DMS79 (cell line): Measurements from ENCODE around the gene QKI.

Source experiments
- DNase-seq: peaks from one replicate; lab custom pipeline; 2025; lab: John Stamatoyannopoulos, UW

The QKI gene

DNA sequence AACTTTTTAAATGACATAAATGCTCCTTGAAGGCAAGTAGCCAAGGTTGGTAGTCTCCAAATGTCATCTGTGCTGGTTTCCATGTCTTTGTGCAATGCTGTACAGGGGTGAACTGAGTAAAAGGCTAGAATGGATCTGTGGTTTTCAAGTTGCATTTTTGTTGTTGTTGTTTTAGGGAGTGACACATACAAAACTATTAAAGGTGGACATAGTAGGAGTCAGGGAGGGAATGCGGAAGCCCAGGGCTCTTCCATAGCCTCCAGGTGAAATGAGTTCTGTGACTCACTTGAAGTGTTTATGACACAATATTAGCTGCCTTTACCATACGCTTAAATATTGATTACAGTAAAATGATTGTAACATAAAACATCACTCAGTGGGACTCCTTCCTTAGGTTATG, 22.5 kb upstream of the QKI start:
- DNase-seq = no peak

- DNase-seq = no peak
These were observed 22.0 kb upstream of the QKI start for GRCh38 chr6:163392533-163392932.

GRCh38 chr6:163393923-163394322, 20.6 kb upstream of the QKI start:
- DNase-seq = no peak

DNA sequence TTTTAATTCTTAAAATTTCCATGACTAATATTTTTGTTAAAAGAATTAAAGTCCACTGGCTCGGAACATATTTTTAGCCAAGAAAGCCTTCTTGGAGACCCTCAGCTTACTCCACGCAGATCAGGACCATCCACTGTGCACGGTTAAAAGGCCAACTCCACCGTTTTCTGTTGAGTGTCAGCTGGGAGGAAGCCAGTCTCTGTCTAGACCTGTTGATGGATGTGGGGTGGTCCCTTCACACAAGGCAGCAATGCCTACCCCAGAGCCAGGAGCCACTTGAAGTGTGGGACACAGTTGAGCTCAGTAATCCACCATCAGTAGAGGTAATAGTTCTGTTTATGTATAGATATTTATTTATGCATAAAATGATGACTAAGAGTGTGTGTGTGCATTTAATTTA, 19.9 kb upstream of the QKI start:
- no peak for DNase-seq

DNA sequence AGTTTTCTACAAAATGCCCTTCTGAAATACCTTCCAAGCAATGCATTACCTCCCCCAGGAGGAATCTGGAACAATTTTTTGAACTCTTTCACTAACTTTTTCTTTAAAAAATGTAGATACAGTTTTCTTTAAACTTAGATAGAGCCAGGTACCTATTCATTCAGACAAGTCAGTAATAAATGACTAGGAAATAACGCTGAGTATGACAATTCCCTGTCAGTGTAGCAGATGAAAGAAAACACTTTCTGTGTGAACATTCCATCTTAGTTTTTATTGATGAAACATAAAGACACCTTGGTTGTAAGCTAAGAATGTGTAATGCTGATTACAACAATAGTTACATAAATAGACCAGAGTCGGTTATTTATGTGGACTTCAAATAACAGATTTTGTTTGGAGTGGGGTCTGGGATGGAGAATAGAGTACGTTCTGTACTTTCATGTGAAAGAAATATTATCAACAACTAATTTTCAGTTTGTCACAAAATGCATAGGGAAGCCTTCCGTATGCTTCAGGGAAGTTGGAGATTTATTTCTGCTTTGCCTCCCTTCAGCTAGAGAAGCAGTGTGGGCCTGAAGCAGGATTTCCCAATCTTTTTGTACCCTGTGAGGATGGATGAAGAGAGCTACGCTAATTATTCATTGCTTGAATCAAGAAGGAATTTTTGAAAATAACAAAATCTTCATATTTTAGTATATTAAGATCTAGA, 19.2 kb upstream of the QKI start:
- DNase-seq = no peak

- no peak for DNase-seq
These were observed 18.7 kb upstream of the QKI start for GRCh38 chr6:163395831-163396185.

- DNase-seq = no peak
These were observed 17.2 kb upstream of the QKI start for GRCh38 chr6:163397326-163397725.

DNA sequence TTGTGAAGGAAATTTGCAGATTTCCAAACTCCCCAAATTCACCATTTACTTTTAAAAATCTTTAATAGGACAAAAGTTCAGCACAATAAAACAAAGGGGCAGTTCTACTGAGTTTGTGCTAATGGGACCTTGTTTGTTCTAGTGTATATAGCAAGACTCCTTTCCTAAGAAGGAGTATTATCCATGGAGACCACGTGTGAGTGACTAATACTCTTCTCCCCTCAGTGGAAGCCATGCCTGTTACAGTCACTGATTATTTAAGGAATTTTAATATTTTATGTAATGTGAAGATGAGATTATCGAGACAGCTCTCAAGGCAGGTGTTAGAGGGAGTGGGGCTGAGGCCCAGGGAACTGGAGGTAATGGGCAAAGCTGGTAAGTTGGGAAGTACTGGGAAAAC, 16.4 kb upstream of the QKI start:
- no peak for DNase-seq

DNA sequence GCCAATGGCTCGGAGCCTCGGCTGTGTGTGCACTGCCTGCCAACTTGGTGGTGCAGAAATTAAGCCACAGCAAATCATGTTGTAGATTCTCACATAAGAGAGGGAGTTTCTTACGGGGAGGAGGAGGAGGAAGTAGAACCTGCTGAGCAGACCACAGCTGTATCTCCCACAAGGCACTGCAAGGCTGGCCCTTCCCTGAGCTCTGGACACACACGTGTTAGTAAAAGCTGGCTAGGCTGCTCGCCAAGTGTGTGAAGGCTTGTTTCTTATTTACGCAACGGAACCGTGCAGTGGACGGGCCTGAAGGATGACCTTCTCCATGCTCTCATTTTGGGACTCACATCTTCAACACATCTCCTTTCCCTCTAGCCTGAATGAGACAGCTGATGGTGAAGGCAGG, 15.7 kb upstream of the QKI start:
- no peak for DNase-seq

GRCh38 chr6:163400509-163400908, 14.0 kb upstream of the QKI start:
- no peak for DNase-seq

DNA sequence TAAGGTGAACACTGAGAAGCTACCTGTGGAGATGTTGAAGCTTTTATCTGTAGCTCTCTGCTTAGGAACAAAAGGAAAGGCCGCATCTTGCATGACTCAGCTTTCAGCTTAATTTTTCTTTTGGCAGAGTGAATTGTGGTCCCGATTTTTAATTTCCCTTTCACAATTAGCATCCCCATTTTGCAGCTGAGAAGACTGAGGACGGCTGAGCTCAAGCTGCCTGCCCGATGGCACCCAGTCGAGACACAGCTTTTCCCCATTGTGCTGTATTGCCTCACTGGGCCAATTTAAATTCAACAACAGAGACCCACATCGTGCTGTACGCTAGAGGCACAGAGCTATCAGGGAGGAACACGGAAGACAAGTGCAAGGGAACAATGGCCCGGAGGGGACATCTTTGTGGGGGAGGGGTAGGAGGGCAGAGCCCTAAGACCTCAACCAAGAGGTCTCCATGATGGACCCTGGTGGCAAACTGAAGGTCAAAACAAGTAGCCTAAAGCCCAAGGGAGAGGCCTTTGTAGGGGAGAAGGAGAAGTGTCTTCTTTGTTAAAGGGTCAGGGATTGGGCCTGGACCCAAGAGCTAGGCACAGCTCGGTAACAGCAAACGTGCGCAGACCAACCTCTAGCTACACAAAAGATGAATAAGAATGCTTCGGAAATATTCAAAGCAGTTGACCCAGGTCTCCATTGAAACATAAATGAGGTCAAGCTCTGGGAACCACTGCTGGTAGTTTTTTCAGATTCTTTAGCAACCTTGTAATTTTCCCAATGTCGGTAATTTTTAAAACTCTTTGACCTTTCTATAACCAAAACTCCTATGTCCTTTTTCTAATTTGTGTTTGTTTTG, 13.3 kb upstream of the QKI start:
- no peak for DNase-seq

DNA sequence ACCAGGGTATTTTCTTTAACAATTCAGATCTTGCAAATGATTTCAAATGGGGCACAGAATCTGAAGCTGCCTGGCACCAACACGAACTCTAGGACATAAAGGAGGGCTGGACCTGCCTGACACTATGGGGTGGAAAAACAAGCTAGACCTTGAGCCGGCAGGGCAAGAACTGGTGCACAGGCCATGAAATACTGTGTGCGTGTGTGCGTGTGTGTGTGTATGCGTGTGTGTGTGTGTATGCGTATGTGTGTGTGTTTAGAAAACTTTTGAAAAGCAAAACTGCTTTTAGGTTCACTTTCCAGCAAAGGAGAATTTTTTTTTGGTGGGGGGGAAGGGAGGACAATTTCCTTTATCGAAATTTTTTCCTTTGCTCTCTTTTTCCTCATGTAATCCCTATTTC, 11.9 kb upstream of the QKI start:
- no peak for DNase-seq

- no peak for DNase-seq
These were observed 9.7 kb upstream of the QKI start for GRCh38 chr6:163404825-163405265.

DNA sequence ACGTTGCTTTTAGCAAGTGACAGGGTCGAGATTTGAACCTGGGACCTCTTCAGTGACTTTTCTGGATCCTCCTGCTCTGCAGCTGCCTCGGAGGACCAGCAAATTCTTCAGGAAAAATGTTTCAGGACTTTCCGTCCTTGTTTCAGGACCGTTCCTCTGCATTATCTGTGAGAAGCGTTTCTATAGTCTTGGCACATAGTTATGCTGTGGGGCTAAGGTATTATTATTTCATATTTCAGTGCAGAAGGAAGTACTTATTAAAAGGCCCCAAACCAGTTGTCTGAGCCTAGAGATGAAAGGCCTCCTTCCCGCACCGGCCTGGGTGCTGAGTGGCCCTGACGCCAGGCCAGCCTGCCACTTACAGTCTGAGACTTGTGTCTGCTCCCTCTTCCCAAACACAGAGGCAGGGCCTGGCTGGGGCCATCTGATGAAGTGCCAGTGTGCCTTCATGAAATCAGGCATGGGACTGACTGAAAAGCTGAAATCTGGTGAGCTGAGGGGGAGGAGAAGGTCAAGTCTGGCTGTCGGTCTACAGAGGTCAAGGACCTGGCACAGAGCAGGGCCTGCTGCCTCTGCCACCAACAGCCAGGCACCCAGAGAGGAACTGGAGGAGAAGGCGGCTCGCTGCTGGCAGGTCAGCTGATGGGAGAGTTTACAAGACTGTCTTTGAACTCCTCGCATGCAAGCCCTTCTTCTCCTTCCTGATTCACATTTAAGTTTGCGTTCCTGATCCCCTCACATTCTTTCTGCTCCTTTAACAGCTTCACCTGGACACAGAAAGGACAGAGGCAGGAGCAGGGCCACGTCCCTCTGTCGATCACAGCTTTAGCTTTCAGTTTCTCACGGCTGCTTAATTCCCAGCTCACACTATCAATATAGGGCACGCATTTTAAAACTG, 8.9 kb upstream of the QKI start:
- no peak for DNase-seq

GRCh38 chr6:163406366-163406765, 8.2 kb upstream of the QKI start:
- DNase-seq = no peak

GRCh38 chr6:163406830-163407229, 7.7 kb upstream of the QKI start:
- DNase-seq = no peak

GRCh38 chr6:163408352-163408991, 6.0 kb upstream of the QKI start:
- no peak for DNase-seq

- DNase-seq = no peak
These were observed 4.8 kb upstream of the QKI start for GRCh38 chr6:163409712-163410111.

- DNase-seq = no peak
These were observed 2.2 kb upstream of the QKI start for GRCh38 chr6:163412341-163412740.

DNA sequence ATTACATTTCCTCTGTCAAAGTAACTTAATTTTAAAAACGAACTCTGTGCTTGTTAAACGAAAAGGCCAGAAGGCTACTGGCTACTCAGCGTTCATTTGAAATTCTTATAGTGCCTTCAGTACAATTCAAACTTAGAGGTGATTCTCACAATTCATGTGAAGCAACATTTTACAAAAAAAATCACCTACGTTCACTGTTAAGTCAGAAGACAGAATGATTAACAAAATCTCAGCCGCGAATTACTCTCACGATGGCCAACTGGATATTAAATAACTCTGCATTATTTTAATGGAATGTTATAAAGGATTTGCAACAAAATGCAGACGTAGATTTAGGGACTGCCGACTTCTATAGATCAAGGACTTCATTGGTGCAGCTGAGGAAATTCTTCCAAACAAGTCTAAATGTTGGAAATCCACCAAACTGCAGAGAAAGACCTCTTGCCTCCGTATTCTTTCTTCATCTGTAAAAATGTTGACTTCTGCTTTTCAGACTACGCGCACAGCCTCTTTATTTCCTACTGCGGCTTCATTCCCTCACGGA, 1.6 kb upstream of the QKI start:
- DNase-seq = no peak

DNA sequence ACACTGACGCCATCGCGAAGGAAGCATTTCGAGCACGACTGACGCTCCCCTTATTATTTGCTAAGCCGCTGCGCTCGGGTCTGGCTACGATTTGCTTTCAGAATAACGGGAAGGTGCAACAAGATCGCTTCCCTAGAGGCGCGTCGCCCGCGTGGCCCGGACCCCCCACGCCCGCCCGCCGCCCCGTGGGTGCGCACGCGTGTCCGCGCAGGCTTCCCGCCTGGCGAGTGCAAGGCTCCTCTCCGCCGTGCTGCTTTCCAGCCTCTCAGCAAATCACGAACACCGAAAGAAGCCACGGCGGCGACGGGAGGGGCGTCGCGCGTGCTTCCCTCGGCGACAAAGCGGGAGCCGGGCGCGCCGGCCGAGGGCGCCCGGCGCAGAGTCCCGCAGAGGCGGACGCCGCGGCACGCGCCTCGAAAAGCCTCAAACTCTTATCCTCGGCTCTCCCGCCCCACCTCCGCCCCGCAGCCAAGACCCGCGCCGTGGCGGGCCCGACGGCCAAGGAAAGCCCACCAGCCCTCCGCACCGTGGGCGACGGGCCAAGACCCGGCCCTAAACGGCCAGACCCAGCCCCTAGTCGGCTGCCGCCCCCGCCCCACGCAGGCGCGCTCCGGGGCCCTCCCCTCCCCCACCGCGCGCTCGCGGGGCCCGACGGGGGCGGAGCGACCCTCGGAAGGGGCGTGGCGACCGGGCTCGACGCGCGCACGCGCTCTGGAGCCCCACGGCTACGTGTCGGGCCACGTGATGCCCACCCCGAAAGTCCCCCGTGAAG, 987 bp upstream of the QKI start:
- DNase-seq = no peak
